T1000 (cell line): ENCODE measurements around the gene ATP9A.
"Not testable (repeated sequence)": the region's sequence is repeated elsewhere in the genome, so short reads cannot be mapped to it uniquely, and the experiment has no call there.

ENCODE experiments used
- DNase-seq: peaks from one replicate; lab custom pipeline; 2025; ENCODE audit warnings: mixed read lengths; lab: John Stamatoyannopoulos, UW

The ATP9A gene

GRCh38 chr20:51796340-51796739, 28.1 kb upstream of the ATP9A start:
- DNase-seq: no peak

DNA sequence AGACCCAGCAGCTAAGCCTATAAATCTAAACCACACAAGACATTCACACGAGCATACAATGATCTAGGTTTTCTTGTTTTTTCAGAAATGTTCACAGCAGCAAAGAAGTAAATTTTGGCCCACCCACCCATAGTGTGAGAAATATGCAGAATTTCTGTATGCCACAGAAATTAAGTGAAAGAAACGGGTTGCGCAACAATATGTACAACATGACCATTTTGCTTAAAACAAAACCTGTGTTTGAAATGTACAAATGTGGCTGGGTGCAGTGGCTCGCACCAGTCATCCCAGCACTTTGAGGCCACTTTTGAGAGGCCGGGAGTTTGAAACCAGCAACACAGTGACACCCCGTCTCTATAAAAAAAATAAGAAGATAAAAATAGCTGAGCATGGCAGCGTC, 24.8 kb upstream of the ATP9A start:
- no peak for DNase-seq

DNA sequence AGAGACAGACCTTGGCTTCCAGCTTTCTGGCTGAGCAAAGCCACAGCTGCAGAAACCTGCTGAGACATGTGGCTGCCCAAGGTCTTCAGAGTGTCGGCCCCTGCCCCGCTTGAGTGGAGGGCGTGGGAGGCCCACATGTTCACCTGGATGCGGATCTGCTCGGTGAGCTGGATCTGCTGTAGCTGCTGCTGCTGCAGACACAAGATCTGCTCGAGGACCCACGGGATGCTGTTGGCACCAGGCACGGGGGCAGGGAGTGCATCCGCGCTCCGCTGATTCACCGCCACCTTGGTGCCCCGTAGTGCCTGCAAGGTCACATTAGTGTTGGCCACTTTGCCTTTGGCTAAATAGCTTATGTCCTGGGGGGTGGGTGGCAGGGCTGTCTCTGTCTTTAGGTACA, 23.4 kb upstream of the ATP9A start:
- DNase-seq: no peak

GRCh38 chr20:51790256-51790655, 22.1 kb upstream of the ATP9A start:
- no peak for DNase-seq

GRCh38 chr20:51789434-51789833, 21.2 kb upstream of the ATP9A start:
- no peak for DNase-seq

GRCh38 chr20:51788822-51789221, 20.6 kb upstream of the ATP9A start:
- no peak for DNase-seq

- DNase-seq: no peak
These were observed 16.1 kb upstream of the ATP9A start for GRCh38 chr20:51784299-51784698.

- not testable (repeated sequence) for DNase-seq
These were observed 10.1 kb upstream of the ATP9A start for GRCh38 chr20:51778229-51778759.

- no peak for DNase-seq
These were observed 7.1 kb upstream of the ATP9A start for GRCh38 chr20:51775241-51775640.

DNA sequence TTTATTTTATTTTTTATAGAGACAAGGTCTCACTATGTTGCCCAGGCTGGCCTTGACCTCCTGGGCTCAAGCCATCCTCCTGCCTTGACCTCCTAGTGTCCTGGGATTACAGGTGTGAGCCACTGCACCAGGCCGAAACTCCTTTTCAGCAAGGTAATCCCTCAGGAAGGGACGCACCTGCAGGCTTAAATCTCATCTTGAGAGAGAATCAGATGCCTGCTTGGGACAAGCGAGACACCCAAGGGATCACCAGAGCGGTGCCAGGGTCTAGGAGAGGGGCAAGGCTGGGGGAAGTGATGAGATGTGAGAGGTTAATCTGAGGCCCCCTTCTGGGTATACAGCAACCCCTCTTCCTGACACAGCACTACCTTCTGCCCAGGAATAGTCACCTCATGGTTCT, 4.0 kb upstream of the ATP9A start:
- no peak for DNase-seq

GRCh38 chr20:51769976-51770615, 1.9 kb upstream of the ATP9A start:
- DNase-seq: no peak

DNA sequence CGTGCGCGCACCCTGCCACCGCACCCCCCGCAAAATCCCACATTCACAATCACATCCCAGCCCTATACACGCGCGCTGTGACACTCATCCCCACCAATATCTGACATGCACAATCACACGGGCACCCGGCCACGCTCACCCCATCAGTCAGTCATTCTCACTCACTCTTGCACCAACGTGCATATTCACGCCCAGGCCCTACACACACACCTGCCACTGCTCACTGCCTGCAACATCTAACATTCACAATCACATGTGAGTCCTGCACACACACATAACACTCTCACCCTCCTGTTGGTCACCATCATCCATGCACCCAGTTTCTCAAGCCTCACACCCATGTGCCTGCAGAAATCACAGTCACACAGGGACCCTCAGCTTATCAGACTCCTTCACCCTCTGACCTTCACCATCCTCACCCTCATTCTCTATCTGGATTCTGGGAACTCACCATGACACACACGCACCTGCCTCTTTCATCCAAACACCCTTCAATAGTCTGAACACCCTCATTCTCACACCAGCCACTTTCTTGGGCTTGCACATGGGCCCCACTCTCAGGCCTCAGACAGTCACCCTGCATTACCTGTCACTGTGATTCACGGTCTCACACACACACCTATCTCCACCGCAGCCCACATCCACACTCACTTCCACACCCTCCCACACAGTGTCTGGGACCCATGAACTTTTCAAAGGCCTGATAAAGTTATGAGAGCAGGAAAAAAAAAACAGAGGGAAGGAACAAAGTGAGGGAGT, 748 bp upstream of the ATP9A start:
- no peak for DNase-seq

- no peak for DNase-seq
These were observed 960 bp downstream of the ATP9A start for GRCh38 chr20:51766994-51767866.

GRCh38 chr20:51765381-51765780, 2.8 kb downstream of the ATP9A start:
- not testable (repeated sequence) for DNase-seq

- DNase-seq: no peak
These were observed 4.1 kb downstream of the ATP9A start for GRCh38 chr20:51763965-51764602.

DNA sequence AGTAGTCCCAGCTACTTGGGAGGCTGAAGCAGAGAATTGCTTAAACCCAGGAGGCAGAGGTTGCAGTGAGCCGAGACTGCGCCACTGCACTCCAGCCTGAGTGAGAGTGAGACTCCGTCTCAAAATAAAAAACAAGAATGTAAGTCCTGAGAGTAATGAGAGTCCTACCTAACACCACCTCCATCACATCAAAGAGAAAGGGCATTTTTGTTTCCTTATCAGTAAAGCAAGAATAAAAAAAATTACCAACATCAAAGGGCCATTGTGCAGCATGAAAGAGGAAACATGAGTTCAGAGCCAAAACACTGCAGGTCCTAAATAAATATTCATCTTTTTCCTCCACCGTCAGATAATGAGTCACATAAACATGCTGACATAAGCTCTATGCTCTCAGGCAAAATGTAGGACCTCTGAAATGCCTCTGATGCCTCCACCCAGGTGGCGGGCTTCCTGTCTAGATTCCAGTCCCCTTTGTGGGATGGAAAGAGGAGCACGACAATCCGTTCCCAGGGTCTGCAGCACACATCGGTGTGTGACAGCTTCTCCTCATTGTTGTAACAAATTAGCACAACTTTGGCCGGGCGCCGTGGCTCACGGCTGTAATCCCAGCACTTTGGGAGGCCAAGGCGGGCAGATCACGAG, 7.2 kb downstream of the ATP9A start:
- DNase-seq: peak; percentile 16

GRCh38 chr20:51759769-51760510, 8.2 kb downstream of the ATP9A start:
- no peak for DNase-seq

DNA sequence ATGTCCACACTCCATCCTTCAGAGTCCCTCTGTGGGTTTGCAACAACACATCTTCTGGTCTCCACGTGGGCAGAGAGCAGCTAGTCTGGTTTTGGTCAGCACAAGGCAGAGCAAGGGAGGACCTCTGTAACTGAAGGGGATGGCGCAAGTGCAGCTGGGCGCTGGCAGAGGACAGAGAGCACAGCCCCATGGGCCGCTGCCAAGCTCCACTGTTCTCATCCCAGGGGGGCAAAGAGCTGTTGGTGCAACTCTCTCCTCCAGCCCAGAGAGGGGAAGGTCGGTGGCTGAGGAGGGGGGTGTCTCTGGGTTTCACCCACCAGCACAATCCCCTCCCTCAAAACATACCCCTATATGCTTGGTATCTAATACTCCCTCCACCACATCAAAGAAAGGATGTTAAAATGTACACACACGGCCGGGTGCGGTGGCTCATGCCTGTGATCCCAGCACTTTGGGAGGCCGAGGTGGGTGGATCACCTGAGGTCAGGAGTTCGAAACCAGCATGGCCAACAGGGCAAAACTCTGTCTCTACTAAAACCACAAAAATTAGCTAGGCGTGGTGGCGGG, 9.1 kb downstream of the ATP9A start:
- no peak for DNase-seq

DNA sequence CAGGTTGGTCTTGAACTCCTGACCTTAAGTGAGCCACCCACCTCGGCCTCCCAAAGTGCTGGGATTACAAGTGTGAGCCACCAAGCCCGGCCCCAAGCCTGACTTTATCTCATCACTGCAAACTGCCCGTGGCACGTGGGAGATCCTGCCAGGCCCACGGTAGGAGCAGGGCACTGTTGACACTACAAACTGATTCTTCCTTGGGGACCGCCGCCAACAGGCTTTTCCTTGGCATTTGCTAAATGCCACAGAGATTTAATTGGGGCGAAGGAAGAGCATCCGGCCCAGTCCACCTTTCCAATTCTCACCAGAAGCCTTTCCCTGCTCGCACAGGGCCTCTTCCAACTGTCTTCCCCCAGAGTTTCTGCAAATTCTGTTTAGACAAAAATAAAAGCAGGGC, 11.0 kb downstream of the ATP9A start:
- no peak for DNase-seq

- no peak for DNase-seq
These were observed 11.5 kb downstream of the ATP9A start for GRCh38 chr20:51756653-51757052.
